Muscle of back (tissue), 11 donors: ENCODE measurements around the gene APOA5. TPM values are rescaled to one million over a fixed set of nuclear protein-coding genes. Genes with fewer than 3 reads are reported as not detected.
"Not testable (repeated sequence)": the region's sequence is repeated elsewhere in the genome, so short reads cannot be mapped to it uniquely, and the experiment has no call there.

ENCODE experiments used
- DNase-seq, 3 donors: peaks; one replicate each; pipeline versions ENCODE4 v3.0.0 to v3.0.0-alpha.2; 2013
- polyA plus RNA-seq, 10 donors: library from polyadenylated mRNA; unstranded; fragments of 120-200 nt; gene quantifications; one replicate each; pipeline ENCODE4 v1.2.1, GENCODE V29; 2013; ENCODE audit not compliant: insufficient read length in 10 of 10

APOA5 gene
- polyA plus RNA-seq, 10 donors, result not detected

DNA sequence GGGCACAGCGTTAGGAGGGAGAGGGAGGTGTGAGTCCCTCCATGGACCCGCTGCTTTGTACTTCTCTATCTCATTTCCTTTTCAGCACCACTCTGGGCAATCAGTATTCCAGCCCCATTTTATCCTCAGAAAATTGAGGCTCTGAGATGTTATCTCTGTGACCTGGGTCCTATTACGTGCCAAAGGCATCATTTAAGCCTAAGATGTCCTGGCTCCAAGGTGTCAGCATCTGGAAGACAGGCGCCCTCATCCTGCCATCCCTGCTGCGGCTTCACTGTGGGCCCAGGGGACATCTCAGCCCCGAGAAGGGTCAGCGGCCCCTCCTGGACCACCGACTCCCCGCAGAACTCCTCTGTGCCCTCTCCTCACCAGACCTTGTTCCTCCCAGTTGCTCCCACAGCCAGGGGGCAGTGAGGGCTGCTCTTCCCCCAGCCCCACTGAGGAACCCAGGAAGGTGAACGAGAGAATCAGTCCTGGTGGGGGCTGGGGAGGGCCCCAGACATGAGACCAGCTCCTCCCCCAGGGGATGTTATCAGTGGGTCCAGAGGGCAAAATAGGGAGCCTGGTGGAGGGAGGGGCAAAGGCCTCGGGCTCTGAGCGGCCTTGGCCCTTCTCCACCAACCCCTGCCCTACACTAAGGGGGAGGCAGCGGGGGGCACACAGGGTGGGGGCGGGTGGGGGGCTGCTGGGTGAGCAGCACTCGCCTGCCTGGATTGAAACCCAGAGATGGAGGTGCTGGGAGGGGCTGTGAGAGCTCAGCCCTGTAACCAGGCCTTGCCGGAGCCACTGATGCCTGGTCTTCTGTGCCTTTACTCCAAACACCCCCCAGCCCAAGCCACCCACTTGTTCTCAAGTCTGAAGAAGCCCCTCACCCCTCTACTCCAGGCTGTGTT is 37.2 kb upstream of the APOA5 start:
- no peak for DNase-seq

DNA sequence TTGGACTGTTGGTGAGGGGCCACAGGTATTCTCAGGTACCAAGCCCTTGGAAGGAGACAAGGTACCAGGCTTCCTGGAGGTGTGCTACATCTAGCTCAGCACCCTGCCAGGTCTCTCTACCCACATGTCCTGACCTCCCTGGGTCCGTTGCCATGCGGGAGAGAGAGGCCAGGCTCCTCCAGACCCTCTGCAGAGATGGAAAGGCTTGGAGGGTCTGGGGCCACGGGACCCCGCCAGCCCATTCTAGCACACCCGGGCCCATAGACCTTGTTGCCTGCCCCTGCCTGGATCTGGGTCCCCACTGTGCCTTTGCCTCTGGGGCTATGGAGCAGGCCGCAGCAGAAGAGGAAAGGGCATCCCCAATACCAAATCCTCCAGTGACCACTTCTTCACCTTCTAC is 35.8 kb upstream of the APOA5 start:
- no peak for DNase-seq

DNA sequence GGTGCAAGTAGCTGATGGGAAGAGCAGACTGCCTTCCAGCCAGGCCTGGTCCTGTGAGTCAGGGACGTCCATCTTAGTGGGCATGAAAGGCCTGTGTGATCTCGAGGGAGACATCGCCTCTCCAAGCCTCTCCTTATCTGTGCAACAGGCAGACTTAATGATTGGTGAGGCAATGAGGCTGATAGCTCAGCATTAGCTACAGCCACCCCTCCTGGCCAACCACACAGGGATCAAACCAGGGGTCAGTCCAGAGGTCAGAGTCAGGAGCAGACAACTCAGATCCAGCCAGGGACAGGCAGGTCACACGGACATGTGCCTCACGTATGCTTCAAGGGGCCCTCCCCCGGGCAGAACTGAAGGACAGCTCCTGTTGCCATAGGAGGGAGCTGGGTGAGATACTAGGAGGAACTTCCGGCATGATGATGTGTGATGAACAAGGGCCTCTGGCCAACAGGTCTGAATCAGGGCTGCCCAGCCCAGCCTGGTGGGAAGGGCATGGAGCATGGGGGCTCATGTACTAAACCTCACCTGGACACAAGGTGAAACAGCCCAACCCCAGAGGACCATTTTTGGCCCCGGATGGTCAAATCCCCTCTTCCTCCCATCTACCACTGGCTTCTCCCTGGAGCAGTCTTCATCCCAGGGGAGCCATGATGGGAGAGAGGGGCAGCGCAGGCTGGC is 35.2 kb upstream of the APOA5 start:
- no peak for DNase-seq

DNA sequence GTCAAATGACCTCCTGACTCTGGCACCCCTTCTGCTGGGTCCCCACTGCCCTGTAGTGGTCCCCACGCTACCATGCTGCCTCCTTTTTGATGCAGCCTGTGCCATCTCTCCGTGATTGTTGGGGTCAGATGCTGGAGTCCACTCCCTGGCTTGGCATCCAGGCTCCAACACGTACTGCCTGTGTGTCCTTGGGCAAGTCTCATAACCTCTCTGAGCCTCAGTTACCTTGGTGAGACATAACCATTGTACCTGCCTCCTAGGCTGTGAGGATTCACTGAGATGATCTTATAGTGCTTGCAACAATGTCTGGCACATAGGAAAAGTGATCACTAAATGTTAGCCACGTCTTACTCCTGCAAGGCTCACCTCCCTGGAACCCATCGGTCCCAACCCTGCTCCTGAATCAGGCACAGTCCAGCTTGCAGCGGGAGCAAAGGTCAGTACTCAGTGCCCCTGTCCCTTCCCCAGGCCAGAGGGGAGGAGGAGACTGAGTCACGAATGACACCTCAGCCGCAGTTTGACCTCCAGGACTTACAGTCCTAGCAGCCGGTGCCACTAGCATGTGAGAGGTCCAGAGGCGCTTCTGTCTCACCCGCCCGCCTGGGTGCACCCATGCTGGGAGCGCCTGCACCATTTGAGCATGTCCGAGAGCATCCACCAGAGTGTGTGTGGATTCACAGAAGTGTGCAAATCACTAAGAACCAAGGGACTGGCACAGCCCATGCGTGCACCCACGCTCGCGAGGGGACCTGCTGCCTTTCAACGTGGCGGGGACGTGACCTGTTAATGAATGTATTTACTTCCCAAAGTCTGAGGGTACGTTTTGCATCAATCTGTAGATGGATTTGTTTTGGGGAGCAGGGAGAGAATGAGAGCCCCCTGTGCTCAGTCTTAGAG is 34.4 kb upstream of the APOA5 start:
- DNase-seq, result no peak

DNA sequence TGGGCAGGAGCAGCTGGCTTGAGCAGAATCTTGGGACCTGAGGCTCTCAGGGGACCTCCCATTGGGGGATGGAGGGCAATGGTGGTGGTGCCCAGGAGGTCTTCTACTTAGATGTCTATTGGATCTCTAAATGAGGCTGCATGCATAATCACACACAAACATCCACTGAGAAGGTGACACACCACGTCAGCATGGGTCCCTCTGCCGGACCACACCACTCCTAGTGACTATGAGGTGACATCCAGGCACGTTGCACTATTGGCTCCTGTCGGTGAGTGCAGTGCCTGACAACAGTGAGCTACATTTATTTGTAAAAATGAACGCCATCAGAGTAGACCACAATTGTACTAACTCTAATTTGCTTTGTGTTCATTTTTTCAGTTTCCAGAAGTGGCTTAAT is 33.8 kb upstream of the APOA5 start:
- DNase-seq, result no peak

DNA sequence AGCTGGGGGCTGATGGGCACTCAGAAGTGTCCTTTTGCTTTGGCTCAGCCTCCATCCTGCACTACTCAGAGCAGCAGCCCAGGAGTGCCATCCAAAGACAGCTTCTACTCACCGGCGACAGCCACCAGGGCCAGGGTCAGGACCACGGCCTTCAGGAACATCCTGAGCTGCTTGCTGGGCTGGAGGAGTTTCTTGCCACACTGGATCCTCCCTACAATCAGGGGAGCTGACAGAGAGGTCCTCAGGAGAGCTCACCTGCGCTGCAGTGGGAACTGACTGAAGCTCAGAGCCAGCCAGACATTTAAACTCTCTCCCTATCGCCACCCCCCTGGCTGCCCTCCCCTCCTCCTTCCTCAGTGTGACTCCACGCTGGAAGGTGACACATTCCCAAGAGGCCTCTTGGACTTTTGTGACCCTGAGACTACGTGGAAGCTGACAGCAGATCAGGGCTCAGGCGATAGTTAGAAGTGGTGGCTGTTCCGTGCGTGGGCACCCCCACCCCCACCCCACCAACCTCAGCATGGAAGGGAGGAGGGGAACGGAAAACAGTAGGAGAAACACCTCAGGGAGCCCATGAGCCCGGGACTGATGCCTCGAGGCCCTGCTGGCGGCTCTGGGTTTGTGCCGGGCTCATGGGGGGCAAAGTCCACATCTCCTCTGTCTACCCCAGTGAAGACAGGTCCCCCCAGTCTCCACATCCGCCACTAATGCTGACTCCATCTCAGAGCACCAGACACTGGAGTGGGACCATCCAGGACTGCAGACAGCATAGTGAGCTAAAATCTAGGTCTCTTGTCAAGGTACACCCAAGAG is 31.6 kb upstream of the APOA5 start, which contains the start of gene APOA4:
Gene APOA4, minus strand, starts transcription at position 274 of the 813 bp plus-strand sequence. Its CDS starts 113 bp downstream, at position 161.
- DNase-seq, result no peak

DNA sequence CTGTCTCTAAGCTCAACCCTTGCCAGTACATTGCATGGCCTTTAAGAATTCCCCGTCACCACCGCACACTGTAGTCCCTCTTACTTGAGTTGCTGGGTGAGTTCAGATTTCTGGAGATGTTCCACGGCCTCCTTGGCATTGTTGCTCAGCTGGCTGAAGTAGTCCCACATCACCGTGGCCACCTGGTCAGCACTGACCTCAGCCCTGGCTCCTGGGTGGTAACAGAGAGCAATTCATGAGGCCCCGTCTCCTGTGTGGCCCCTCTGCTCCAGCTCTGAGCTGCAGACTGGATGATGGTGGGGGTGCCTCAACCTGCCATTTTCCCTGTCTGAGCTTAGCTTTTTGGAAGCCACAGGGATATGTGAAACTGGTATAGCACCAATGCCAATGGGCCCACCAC is 30.9 kb upstream of the APOA5 start:
- no peak for DNase-seq

DNA sequence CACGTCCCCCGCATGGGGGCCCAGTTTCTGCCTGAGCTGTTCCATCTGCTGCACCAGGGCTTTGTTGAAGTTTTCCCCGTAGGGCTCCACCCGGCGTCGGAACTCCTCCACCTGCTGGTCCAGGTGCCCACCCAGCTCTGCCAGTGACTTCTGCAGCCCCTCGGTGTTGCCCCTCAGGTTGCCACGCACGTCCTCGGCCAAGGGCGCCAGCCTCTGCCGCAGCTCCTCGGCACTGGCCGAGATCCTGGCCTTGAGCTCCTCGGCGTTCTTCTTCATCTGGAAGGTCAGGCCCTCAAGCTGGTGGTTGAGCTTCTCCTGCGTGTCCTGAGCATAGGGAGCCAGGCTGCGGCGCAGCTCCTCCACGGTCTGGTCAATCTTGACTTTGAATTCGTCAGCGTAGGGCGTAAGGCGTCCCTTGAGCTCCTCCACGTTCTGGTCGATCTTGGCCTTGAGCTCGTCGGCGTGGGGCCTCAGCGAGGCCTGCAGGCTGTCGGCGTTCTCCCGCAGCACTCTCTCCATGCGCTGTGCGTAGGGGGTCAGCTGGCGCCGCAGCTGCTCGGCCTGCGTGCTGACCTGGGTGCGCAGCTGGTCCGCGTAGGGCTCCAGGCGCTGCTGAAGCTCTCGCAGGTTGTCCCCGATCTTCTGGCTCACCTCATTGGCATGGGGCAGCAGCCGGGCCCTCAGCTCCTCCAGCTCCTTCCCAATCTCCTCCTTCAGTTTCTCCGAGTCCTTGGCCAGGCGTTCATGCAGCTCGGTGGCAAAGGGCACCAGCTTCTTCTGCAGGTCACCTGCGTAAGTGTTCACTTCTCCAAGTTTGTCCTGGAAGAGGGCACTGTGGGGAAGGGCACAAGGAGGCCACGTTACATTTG is 29.6 kb upstream of the APOA5 start:
- no peak for DNase-seq

DNA sequence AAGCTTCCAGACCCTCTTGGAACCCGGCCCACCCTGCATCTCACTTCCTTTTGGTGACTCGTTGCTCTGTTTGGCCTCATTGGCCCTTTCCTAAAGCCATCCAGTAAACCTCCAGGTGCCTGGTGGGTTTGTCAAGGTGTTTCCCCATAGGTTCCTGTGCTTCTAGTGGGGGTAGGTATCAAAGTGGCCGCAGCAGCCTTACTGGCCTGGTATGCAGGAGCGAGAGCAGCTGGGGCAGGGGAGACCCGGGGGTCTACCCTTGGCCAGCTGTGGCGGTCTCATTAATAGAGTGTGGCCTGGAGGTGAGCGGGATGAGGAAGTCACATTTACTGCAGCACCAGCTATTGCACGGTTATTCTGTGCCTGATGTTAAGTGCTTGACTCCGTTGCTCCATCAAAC is 27.4 kb upstream of the APOA5 start:
- no peak for DNase-seq

DNA sequence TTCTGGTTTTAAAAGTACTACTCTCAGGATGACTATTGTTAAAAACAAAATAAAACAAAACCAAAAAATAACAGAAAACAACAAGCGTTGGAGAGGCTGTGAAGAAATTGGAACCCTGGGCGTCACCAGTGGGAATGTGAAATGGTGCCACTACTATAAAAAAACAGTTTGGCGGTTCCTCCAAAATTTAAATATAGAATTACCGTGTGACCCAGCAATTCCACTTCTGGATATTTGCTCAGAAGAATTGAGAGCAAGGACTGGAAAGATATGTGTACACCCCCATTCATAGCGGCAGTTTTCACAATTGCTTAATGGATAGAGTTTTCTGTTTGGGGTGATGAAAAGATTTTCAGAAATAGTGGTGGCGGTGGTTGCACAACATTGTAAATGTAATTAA is 22.8 kb upstream of the APOA5 start:
- DNase-seq, result no peak

DNA sequence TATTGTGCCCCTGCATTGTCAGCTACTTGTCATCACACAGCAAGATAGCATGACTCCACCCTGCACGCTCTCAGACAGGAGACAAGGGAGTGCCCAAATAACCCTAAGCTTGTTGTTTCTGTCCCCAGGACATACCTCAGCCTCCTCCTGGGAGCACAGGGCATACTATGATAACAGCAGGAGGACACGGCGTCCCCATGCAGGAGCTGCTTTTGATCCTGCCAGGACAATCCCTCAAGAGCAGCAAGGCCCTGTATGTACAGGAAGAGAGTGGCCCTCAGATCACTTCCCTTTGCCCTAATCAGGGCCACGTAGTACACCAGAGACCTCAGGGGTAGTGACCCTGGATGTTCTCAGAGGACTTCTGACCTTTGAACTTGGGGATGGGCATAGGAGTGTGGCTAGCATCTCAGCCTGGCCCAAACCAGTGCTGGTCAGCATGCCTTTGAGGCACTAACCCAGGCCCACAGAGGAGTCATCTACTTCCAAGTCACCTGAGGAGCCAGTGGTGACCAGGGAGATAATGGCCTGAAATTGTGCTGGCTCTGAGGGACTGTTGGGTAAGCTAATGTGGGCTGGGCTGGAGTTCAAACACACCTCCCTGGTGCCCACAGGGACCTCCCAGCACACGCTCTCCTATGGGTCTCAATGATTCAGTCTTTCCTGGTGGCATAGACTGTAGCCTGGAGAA is 22.2 kb upstream of the APOA5 start:
- DNase-seq, result no peak

DNA sequence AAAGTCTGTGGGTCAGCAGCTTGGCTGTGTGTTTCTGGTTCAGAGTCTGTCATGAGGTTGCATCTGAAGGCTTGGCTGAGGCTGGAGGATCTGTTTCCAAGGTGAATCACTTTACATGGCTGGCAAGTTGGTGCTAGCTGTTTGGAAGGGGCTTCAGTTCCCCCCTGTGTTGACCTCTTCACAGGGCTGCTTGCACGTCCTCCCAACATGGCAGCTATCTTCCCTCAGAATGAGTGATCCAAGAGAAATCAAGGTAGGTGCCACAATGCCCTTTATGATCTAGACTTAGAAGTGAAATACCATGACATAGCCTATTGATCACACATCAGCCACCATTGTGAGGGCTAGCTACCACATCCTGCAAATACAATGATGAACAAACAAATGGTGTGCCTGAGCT is 21.5 kb upstream of the APOA5 start:
- no peak for DNase-seq

DNA sequence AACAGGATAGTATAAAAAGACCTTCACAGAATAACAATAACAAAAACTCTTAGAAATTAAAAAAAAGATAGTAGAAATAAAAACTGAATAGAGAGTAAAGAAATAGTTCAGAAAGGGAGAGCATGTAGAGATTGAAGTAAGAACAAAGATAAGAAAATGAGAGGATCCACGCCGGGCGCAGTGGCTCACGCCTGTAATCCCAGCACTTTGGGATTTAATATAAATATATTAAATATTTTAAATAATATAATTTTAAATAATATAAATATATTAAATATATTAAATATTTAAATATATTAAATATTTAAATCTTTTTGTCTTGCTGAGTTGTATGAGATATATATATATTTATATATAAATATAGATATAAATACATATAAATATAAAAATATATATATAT is 20.4 kb upstream of the APOA5 start:
- no peak for DNase-seq

DNA sequence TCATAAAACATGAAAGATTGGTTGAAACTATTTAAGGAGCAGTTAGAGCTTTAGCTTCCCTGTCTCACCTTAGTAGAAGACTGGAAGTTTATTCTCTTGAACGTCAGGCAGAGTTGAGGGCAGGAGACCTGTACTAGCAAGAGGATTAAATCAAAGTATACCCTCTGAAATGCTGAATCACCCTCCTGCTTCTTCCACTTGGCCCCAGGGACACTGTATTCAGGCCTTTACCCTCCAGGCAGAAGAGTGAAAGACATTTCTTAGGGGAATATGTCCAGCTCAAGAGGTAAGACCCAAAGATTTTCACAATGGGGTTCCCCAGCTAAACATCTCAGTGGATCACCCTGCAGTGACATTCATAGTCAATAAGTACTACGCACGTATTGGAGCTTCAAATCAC is 19.5 kb upstream of the APOA5 start:
- DNase-seq, result no peak

DNA sequence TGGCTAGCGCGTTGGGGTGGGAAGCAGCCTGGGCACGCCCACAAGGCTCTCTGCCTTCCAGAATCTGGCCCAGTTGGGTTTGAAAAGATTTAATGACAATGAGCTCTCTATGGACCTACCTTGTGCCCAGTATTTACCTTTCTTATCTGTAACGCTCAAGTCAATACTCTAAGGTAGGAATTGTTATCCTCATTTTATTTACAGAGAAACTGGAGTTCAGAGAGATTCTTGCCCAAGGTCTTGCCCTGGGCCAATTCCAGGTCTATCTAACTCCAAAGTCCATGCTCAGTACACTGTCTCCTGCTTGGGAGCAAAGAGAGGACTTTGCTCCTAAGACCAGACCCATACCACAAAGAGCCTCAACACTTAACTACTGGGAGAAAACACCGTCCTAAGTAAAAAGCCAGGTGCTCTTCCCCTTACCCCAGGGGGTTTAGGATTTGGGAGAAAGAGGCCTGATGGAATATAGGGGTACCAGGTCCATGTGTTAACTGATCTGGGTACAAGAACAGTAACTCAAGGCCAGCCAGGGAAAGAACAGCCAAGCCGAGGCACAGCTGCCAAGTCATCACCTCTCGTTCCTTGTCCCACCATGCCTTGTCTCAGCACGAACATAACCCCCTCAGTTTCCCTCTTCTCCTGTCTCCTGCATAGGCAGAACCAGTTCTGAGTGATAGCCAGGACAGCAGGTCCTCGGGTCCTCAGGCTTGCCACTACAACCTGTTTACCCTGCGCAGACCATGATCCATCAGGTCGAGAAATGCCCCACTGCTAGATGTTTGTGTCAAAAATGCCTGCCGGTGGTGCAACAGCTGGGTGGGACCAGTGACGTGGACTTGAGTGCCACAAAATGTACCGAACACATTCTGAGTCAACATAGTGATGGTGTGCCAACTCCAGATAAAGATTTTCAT is 16.8 kb upstream of the APOA5 start:
- no peak for DNase-seq

DNA sequence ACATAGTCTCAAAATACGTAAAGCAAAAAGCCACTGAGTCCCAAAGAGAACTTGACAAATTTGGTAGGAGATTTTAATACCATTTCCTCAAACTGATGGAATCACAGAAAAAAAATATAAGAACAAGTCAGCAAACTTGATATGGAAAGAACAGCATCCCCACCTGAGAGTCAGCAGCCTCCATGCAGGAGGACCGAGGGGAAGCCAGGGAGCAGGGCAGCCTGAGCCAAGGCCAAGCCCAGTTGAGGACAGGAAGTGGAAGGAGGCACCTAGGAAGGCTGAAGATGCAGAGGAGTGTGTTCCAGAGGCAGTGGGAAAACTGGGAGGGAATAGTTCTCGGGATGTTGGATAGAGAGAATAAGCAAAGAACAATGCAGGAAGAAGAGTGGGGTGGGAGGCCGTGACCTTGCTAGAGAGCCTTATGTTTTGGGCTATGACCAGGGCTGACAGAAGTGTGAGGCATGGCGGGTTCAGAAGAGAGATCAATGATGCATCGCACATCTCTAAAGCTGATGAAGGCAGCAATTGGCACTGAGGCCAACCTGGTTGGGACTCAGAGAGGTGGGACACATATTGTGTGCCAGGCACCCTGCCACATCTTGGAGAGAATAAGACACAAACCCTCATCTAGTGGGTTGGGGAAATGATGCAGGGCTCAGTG is 16.1 kb upstream of the APOA5 start:
- no peak for DNase-seq

DNA sequence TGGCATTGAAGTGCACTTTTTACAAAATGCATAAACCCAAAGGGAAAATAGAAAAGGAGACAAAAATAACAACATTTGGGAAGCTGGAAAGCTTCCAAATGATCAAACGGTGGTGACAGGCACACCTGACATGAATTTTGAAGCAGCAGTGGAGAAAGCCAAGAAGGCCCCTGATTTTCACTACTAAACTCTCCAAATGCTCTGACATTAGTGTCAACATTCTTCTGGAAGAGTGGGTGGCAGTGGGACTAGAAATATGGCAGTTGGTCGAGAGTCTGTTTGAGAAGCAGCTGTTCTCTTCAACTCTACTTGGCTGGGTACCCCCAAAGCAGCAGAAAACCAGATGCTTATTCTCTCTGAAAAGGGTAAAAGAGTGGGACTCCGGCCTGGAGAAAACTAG is 12.3 kb upstream of the APOA5 start:
- no peak for DNase-seq

DNA sequence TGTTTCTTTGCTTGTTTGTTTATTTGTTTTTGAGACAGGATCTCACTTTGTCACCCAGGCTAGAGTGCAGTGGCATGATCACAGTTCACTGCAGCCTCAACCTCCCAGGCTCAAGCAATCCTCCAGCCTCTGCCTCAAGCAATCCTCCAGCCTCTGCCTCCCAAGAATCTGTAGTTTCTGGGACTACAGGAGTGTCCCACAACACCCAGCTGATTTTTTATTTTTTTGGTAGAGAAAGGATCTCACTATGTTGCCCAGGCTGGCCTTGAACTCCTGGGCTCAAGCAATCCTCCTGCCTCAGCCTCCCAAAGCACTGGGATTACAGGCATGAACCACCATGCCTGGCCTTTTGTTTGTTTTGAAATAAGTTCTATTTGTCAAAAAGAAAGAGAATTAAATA is 10.0 kb upstream of the APOA5 start:
- not testable (repeated sequence) for DNase-seq
